ENCODE data around the gene EGFL8. TPM values are rescaled to one million over a fixed set of nuclear protein-coding genes. Genes with fewer than 3 reads are reported as not detected.

Gene EGFL8
- total RNA-seq, 1 donor: 0.72 TPM

DNA sequence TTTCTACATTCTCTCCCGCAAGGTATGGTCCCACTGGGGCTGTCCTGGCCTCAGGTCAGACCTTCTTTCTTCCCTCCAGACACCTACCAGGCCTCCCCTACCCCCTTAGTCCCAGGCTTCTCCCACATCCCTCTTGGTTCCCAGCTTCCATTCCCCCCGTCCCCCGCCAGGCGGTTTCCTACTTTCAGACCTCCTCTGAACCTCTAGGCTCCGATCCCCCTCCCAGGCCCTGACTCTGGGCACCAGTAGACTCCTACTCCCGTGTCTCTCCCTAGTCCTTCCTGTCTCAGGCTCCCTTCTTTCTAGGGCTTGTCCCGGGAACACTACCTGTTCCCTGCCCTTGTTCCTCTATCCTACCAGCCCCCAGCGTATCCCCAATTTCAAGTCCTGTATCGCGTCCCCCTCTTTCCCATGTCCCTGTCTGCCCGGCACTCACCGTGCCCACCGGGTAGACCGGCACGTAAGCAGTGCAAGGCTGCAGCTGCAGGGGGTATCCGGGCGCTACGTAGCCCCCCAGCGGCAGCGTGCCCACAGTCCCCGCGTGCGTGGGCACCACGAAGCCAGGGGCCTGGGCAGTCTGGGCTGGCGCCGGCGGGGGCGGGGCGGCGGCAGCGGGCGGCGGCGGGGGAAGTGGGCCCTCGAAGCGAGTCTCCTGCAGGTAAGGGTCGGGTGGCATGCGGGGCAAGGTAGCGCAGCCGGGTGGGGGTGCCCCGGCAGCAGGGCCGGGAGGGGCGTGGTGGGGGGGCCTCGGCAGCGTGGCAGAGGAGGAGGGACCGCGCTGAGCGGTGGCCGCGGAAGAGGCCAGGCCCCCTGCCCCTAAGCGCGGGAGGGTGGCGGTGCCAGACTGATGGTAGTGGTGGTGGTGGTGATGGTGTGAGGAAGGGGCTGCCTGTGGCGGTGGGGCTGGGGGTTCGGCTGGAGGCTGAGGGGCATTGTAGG is 14.2 kb upstream of the EGFL8 start:
- no peak for DNase-seq (ENCODE audit: low read depth)
- no peak overlapping the region for H3K4me3 ChIP-seq (ENCODE audit: low read depth, low read length)
- TF ChIP-seq, protein P1, sequence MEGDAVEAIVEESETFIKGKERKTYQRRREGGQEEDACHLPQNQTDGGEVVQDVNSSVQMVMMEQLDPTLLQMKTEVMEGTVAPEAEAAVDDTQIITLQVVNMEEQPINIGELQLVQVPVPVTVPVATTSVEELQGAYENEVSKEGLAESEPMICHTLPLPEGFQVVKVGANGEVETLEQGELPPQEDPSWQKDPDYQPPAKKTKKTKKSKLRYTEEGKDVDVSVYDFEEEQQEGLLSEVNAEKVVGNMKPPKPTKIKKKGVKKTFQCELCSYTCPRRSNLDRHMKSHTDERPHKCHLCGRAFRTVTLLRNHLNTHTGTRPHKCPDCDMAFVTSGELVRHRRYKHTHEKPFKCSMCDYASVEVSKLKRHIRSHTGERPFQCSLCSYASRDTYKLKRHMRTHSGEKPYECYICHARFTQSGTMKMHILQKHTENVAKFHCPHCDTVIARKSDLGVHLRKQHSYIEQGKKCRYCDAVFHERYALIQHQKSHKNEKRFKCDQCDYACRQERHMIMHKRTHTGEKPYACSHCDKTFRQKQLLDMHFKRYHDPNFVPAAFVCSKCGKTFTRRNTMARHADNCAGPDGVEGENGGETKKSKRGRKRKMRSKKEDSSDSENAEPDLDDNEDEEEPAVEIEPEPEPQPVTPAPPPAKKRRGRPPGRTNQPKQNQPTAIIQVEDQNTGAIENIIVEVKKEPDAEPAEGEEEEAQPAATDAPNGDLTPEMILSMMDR (IDR thresholded peaks at IDR 0.05; ENCODE audit: insufficient read depth, low read length): no peak

DNA sequence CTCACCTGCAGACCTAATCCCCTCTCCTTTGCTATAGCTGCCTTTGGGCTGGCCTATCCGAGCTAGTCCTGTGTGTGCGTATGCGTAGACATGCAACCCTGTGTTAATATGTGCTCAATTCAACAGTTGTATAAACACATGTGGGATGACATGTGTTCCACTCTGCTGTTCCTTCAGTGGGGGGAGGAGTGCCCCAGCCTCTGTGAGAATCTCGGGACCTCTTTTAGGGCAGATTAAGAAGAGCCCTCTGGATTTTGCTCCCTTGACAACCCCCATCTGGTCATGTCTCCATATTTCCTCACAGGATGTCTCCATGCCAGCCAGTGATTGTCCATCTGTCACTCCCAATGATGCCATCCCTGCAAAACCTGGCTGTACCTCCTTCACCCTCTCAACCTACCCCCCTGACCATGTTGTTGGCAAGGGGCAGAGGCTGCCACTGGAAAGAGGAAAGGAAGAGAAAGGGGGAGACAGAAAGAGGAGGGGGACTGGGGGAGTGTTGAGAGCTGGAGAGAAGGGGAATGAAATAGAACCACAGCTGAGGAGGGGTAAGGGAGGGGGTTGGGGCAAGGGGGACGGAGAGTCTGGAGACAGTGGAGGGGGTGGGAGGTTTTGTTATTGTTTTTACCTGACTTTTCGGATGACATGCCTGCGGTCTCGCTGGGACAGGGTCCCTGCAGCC is 13.1 kb upstream of the EGFL8 start:
- H3K4me3 ChIP-seq (ENCODE audit: low read depth, low read length): peak overlapping the region; percentile 75
- TF ChIP-seq, protein P1 (IDR thresholded peaks at IDR 0.05; ENCODE audit: insufficient read depth, low read length): no peak
- DNase-seq (ENCODE audit: low read depth): no peak

DNA sequence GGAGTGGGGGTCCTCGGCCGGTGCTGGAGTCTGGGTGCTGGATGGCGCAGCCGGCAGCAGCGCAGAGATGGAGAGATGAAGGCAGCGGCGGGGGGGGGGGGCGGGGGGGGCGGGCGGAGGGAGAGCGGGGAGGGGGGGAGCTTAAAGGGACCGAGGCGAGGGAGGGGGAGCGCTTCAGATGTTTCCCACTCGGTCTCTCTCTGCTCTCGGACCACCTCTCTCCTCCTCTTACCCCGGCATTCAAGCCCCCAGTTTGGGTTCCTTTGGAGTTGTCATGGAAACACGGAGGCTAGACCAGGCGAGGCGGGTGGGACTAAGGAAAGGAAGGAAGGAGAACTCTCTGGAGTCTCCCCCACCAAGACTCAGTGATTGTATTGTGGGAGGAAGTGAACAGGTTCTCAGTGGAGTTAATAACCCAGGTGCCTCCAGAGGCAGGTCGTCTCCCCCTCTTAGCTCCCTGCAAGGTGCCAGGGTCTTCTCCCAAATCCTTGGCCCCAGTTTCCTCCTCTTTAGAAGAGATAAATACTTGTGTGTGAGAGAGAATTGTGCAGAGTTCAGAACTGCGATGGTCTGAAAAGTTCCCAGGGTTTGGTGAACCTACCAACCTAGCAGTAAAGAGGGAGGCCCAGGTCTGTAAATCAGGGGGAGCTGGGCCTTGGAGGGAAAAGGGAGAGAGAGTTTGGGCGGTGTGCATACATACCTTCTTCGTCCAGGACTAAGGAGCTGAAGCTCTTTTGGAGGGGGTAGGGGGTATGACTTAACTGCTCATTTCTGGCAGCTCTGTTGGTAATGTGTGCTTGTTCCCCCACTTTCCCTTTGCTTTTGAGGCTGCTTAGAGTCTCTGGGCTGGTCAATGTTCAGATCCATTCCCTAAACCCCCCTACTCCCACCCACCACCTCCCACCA is 12.3 kb upstream of the EGFL8 start, which contains the start of gene PRRT1:
TSS of gene PRRT1 (minus strand) at position 77 of the 906 bp plus-strand sequence. CDS start 112 bp downstream, outside the sequence.
- peak within 1 kb of the TSS; percentile 75 for H3K4me3 ChIP-seq (ENCODE audit: low read depth, low read length)
- DNase-seq (ENCODE audit: low read depth): peak; percentile 17
- TF ChIP-seq, protein P1 (IDR thresholded peaks at IDR 0.05; ENCODE audit: insufficient read depth, low read length): no peak

DNA sequence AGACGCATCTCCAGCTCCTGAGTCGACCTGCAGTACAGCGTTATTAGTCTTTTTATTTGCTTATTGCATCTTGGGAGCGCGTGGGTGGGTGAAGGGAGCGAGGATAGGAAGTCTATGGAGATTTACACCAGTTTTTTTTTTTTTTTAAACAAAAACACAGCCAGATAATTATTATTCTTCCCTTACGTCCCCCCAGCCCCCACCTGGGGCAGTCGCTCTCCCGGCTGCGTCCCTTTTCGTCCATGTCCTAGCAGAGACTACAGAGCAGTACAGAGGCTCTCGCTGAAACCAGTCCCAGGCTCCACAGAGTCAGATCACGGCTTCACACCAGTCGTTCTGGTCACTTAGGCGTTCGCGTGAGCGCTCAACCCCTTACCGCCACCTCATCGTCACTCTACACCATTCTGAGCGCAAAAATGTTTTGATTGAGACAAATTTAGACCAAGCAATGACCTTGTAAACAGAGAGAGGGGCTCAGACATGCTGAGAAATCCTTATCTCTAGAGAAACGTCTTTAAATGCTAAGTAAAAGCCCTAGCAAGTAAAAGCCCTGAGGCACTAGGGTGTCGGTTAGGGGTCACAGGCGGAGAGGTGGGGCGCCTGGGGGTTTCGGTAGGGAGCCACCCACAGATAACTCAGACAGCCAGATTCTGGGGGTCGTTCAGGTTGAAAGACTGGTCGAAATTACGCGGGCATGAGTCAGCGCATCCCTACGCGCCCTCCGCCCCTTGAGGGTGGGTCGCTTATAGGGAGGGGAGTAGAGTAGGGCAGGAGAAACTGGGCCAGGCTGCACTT is 11.4 kb upstream of the EGFL8 start:
- DNase-seq (ENCODE audit: low read depth): peak; percentile 35
- TF ChIP-seq, protein P1 (IDR thresholded peaks at IDR 0.05; ENCODE audit: insufficient read depth, low read length): no peak
- peak overlapping the region; percentile 75 for H3K4me3 ChIP-seq (ENCODE audit: low read depth, low read length)

DNA sequence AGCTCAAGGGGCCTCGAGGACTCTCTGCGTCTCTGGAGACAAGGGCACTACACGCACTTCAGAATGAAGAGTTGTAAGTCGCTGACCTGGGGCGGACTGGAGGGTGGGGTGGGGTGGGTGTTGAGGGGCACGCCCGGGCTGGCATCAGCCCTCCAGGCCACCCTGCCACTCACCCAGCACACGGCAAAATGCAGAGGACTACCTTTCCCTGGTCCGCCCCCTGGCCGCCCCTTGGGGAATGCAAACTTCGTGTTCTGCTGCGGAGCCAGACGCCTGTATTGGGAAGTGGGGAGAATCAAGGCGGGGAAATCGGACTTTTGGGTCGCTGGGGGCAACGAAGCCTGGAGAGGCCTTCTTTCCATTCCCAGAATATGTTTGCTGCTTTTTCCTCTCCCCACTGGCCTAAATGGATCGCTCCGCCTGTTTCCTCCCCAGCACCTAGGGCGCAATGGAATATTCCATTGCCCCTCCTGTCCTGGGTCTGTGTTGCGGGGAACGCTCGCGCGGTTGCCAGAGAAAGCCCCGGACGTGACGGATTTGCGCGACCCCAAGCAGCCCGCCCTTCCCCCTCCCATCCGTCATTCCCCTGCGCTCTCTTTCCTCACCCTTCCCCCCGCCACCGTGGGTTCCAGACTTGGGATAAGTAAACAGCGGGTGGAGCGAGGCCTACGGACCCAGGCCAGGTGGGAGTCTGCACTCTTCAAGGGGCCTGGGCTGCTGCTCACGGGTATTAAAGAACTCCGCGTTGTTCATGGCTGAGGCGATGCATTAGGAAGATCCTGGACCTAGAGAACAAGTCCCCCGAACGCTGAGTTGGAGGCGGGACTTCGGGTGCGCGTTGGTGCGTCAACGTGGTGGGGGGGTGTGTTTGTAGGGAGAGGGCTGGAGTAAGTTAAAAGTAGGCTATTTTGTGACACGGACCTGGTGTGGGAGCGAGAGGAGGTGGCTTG is 10.6 kb upstream of the EGFL8 start, which contains the start of gene PPT2:
TSS of gene PPT2 (plus strand) at position 578 of the 950 bp plus-strand sequence. CDS start 454 bp downstream, outside the sequence.
- TF ChIP-seq, protein P1 (IDR thresholded peaks at IDR 0.05; ENCODE audit: insufficient read depth, low read length): peak; percentile 45
- DNase-seq (ENCODE audit: low read depth): peak; percentile 91

More for the DNA sequence above, 10.6 kb upstream of the EGFL8 start, which contains the start of gene PPT2:
- H3K4me3 ChIP-seq (ENCODE audit: low read depth, low read length): peak within 1 kb of the TSS; percentile 75

Measured in fibroblast of the aortic adventitia (primary cell).